Activated CD4-positive, alpha-beta T cell treated with anti-CD3 and anti-CD28 coated beads for 36 hours (primary cell): ENCODE measurements around the gene FARP1. TPM values are rescaled to one million over a fixed set of nuclear protein-coding genes. Genes with fewer than 3 reads are reported as not detected.

Experiments used
- ATAC-seq: fragments of 200-7000 bp; cut with Tn5 transposase; one replicate; pipeline ENCODE4 v1.10.0; 2021; ENCODE audit warnings: mild to moderate bottlenecking, moderate library complexity
- CTCF ChIA-PET: fragments of 350-600 bp; sonication (Branson Sonifier 250); formaldehyde crosslinking; loops from one replicate; lab custom pipeline; 2021; ENCODE audit warnings: antibody characterized with exemption; lab: Charles Lee
- POLR2A ChIA-PET: fragments of 350-600 bp; sonication (Branson Sonifier 250); formaldehyde crosslinking; loops from one replicate; lab custom pipeline; 2021; ENCODE audit warnings: antibody characterized with exemption, inconsistent platforms; lab: Charles Lee
- DNase-seq: peaks from one replicate; pipeline ENCODE4 v3.0.0-alpha.2; 2020
- H3K27ac Mint-ChIP-seq: one replicate; pipeline ENCODE4 v1.8.0; 2021; ENCODE audit warnings: mixed read lengths
- H3K27me3 Mint-ChIP-seq: one replicate; pipeline ENCODE4 v1.8.0; 2021; ENCODE audit warnings: mixed read lengths
- H3K36me3 Mint-ChIP-seq: one replicate; pipeline ENCODE4 v1.8.0; 2021; ENCODE audit warnings: low read depth, mixed read lengths
- H3K4me1 Mint-ChIP-seq: one replicate; pipeline ENCODE4 v1.8.0; 2021; ENCODE audit warnings: mixed read lengths
- H3K4me3 Mint-ChIP-seq: one replicate; pipeline ENCODE4 v1.8.0; 2021; ENCODE audit warnings: mild to moderate bottlenecking, moderate library complexity, mixed read lengths
- H3K9me3 Mint-ChIP-seq: one replicate; pipeline ENCODE4 v1.8.0; 2021; ENCODE audit warnings: low read depth, mixed read lengths
- intact Hi-C, 2 experiments: fragments of 100-400 bp; cut with DNase I in 1 of 2; cut with micrococcal nuclease in 1 of 2; formaldehyde crosslinking; loops; one replicate each; pipeline versions ENCODE4 v1.14.2 to v1.15.1; 2022 to 2024; cut with DNase I, micrococcal nuclease
- total RNA-seq, 2 experiments: library from RNA; stranded (reverse); gene quantifications; one replicate each; pipeline ENCODE4 v1.2.3, GENCODE V29; 2021

FARP1 gene
- total RNA-seq, 2 experiments from 2014 or later, result 0.25 to 0.40 TPM

DNA sequence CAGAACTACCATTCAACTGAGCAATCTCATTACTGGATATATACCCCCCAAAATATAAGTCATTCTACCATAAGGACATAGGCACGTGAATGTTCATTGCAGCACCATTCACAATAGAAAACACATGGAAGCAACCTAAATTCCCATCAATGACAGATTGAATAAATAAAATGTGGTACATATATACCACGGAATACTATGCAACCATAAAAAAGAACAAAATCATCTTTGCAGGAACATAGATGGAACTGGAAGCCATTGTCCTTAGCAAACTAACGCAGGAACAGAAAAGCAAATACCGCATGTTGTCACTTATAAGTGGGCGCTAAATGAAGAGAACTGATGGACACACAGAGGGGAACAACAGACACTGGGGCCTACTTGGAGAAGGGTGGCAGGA, 20.0 kb downstream of the FARP1 start:
- no peak for DNase-seq
- H3K36me3 Mint-ChIP-seq, result no peaks in the 10 kb centered on the region
- no peak overlapping the region for H3K4me3 Mint-ChIP-seq
- H3K4me1 Mint-ChIP-seq, result no peaks in the 10 kb centered on the region
- ChIA-PET CTCF (no interaction called here), POLR2A (no interaction called here)
- H3K27ac Mint-ChIP-seq, result no peak overlapping the region
- H3K9me3 Mint-ChIP-seq, result peaks cover 2% of the 10 kb centered on the region
- H3K27me3 Mint-ChIP-seq, result peaks cover 3% of the 10 kb centered on the region
- intact Hi-C loops, result no loop called here
- ATAC-seq, result no peak

- POLR2A ChIA-PET, result no interaction called here
- intact Hi-C loops, result no loop called here
- no peaks in the 10 kb centered on the region for H3K9me3 Mint-ChIP-seq
- no peak for ATAC-seq
- no peak overlapping the region for H3K27ac Mint-ChIP-seq
- H3K27me3 Mint-ChIP-seq, result peaks cover 18% of the 10 kb centered on the region
- no peak for DNase-seq
- CTCF ChIA-PET, result no interaction called here
- H3K4me1 Mint-ChIP-seq, result no peaks in the 10 kb centered on the region
- H3K4me3 Mint-ChIP-seq, result no peak overlapping the region
- H3K36me3 Mint-ChIP-seq, result no peaks in the 10 kb centered on the region
Measured at GRCh38 chr13:98169331-98169730, 26.4 kb downstream of the FARP1 start.

GRCh38 chr13:98171900-98172589, 29.2 kb downstream of the FARP1 start:
- intact Hi-C loops, result no loop called here
- H3K4me1 Mint-ChIP-seq, result no peaks in the 10 kb centered on the region
- peaks cover 23% of the 10 kb centered on the region for H3K27me3 Mint-ChIP-seq
- no peak overlapping the region for H3K4me3 Mint-ChIP-seq
- H3K9me3 Mint-ChIP-seq, result no peaks in the 10 kb centered on the region
- DNase-seq, result no peak
- H3K27ac Mint-ChIP-seq, result no peak overlapping the region
- H3K36me3 Mint-ChIP-seq, result no peaks in the 10 kb centered on the region
- no peak for ATAC-seq
- CTCF ChIA-PET, result interaction anchor here (0.6 to 1.2 kb wide), 2 partner anchors 18 to 147 kb away, joined by 3 to 5 read pairs; no protein-coding TSS in a partner anchor
- POLR2A ChIA-PET, result no interaction called here

DNA sequence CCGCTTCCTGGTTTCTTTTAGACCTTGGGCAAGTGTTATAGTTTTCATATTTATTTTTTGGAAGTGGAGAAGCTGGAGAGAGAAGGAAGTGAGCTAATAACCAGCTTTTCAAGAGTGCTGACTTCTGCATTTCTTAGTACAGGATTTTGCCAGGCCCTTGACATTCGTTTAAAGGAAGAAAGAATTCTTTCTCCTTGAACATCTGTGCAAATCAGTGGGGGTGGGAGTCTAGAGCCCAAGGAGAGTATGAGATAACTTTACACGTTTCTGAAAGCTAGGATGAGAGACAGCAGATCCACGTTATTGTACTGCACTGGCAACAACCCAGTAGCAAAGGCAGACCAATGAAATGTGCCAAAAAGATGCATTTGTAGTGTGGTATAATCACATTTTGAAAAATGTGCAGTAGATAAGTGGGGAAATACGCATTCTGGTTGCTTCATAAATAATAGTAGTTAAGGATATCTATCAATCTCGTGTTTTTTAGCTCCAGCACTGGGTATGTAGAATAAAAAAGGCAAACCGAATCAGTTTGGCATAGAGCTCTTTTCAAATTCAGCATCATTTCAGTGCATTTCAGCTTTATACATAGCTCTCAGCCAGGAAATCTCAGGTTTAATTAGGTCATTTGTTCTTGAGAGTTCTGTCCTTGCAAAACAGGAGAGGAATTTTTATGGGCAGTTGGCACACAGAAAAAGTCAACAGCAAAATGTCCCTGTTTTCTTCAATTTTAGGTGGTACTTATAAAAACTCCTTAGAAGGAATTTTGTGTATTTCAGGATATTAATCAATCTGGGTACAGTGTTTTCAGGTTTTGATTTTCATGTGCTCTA, 29.9 kb downstream of the FARP1 start:
- DNase-seq (no peak), ATAC-seq (no peak)
- Mint-ChIP-seq H3K4me3 (no peak overlapping the region), H3K4me1 (no peaks in the 10 kb centered on the region), H3K9me3 (no peaks in the 10 kb centered on the region), H3K27ac (no peak overlapping the region), H3K27me3 (peaks cover 23% of the 10 kb centered on the region), H3K36me3 (no peaks in the 10 kb centered on the region)
- CTCF ChIA-PET, result interaction anchor here (0.7 to 1.2 kb wide), 2 partner anchors 17 to 72 kb away, joined by 3 to 4 read pairs; no protein-coding TSS in a partner anchor
- POLR2A ChIA-PET, result no interaction called here
- intact Hi-C loops, result no loop called here

DNA sequence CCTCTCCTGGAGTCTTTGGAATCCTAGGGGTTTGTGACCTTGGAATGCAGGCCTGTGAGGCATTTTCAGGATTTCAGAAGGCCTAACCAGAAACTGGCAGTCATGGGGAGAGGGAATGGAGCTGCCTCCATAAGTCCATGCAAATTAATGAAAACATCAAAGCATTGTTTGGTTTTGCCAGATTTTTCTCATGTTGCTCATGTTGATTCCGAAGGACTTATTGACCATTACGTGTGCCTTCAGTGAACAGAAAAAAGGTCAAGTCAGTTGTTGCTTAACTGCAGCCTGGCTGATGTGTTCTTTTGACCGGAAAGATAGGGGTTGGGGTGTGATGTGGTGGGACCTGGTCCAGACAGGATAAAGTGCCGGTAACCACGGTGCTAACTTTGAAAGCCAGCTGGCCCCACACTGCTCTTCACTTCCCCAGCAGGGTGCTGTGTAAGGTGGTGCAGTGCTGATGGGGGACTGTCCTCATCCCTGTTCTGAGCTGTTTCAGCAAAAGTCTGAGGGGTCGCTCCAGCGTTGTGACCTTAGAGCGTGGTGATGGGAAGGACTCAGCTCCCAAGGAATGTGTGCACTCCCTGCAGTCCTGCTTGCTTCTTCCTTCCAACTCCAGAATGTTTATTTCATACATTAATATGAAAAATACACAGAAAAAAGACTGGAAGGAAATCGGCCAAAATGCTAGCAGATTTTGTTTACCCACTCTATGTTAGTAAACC, 30.7 kb downstream of the FARP1 start:
- peaks cover 21% of the 10 kb centered on the region for H3K27me3 Mint-ChIP-seq
- no peaks in the 10 kb centered on the region for H3K9me3 Mint-ChIP-seq
- ChIA-PET CTCF (interaction anchor here (0.7 kb wide), 1 partner anchor 73 kb away, joined by 4 read pairs; no protein-coding TSS in a partner anchor), POLR2A (no interaction called here)
- no peaks in the 10 kb centered on the region for H3K36me3 Mint-ChIP-seq
- DNase-seq (no peak), ATAC-seq (no peak)
- H3K4me1 Mint-ChIP-seq, result no peaks in the 10 kb centered on the region
- intact Hi-C loops, result no loop called here
- no peak overlapping the region for H3K4me3 Mint-ChIP-seq
- H3K27ac Mint-ChIP-seq, result no peak overlapping the region

DNA sequence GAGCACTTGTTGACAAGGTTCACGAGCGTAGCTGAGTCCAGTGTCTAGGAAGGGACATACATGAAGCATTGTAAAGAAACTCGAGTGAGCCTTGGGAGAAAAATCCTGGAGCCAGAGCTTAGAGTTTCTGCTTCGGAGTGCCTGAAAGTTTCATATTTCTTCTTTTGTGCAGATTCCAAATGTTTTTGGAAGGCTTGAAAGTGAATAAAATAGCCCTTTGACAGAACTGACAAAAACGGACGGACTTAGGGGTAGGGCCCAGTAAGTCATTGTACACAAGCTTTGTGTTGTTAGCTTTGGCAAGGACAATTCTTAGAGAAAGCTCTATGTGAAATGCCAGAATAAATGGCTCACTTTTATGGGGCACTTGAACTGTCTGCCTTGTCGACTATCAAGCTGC, 31.4 kb downstream of the FARP1 start:
- ATAC-seq (no peak), DNase-seq (no peak)
- H3K9me3 Mint-ChIP-seq, result no peaks in the 10 kb centered on the region
- H3K4me3 Mint-ChIP-seq, result no peak overlapping the region
- intact Hi-C loops, result no loop called here
- no peaks in the 10 kb centered on the region for H3K4me1 Mint-ChIP-seq
- peaks cover 16% of the 10 kb centered on the region for H3K27me3 Mint-ChIP-seq
- H3K36me3 Mint-ChIP-seq, result no peaks in the 10 kb centered on the region
- ChIA-PET CTCF (no interaction called here), POLR2A (no interaction called here)
- no peak overlapping the region for H3K27ac Mint-ChIP-seq

GRCh38 chr13:98175043-98175442, 32.1 kb downstream of the FARP1 start:
- POLR2A ChIA-PET, result no interaction called here
- ATAC-seq, result no peak
- no peak for DNase-seq
- Mint-ChIP-seq H3K9me3 (no peaks in the 10 kb centered on the region), H3K36me3 (no peaks in the 10 kb centered on the region), H3K4me3 (no peak overlapping the region), H3K27me3 (peaks cover 13% of the 10 kb centered on the region), H3K4me1 (no peaks in the 10 kb centered on the region), H3K27ac (no peak overlapping the region)
- intact Hi-C loops, result no loop called here
- CTCF ChIA-PET, result interaction anchor here (0.8 kb wide), 1 partner anchor 31 kb away, joined by 3 read pairs; no protein-coding TSS in a partner anchor

GRCh38 chr13:98175823-98176222, 32.9 kb downstream of the FARP1 start:
- CTCF ChIA-PET, result interaction anchor here (0.5 to 0.8 kb wide), 2 partner anchors 30 to 510 kb away, joined by 3 read pairs; no protein-coding TSS in a partner anchor

GRCh38 chr13:98176777-98177608, 34.1 kb downstream of the FARP1 start, which contains the start of gene RNF113B:
Gene RNF113B (minus strand): TSS chr13:98177269. CDS start chr13:98177236, 33 bp downstream.
- no peak within 1 kb of the TSS for H3K4me3 Mint-ChIP-seq
- ChIA-PET CTCF (no interaction called here), POLR2A (no interaction called here)
- intact Hi-C loops, result no loop called here
- H3K27me3 Mint-ChIP-seq, result peaks cover 10% of the 10 kb centered on the region
- no peak within 1 kb of the TSS for H3K27ac Mint-ChIP-seq
- no peaks in the 10 kb centered on the region for H3K4me1 Mint-ChIP-seq
- ATAC-seq, result no peak
- H3K36me3 Mint-ChIP-seq, result no peaks in the 10 kb centered on the region
- no peaks in the 10 kb centered on the region for H3K9me3 Mint-ChIP-seq
- DNase-seq, result no peak

More at GRCh38 chr13:98175823-98176222, 32.9 kb downstream of the FARP1 start:
- intact Hi-C loops, result no loop called here
- no peaks in the 10 kb centered on the region for H3K36me3 Mint-ChIP-seq
- H3K27ac Mint-ChIP-seq, result no peak overlapping the region
- no peaks in the 10 kb centered on the region for H3K4me1 Mint-ChIP-seq
- peaks cover 12% of the 10 kb centered on the region for H3K27me3 Mint-ChIP-seq
- no peaks in the 10 kb centered on the region for H3K9me3 Mint-ChIP-seq
- POLR2A ChIA-PET, result no interaction called here
- DNase-seq (no peak), ATAC-seq (no peak)
- no peak overlapping the region for H3K4me3 Mint-ChIP-seq

DNA sequence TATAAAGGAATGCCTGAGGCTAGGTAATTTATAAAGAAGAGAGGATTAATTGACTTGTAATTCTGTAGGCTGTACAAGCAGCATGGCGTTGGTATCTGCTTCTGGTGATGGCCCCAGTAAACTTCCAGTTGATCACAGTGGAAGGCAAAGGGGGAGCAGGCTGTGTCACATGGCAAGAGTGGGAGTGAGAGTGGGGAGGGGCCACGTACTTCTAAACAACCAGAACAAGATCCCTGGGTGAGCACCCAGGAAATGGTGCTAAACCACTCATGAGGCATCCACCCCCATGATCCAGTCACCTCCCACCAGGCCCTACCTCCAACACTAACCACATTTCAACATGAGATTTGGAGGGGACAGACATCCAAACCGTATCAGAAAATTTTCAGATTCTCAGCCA, 37.2 kb downstream of the FARP1 start:
- POLR2A ChIA-PET, result no interaction called here
- Mint-ChIP-seq H3K4me3 (no peak overlapping the region), H3K27me3 (peaks cover 2% of the 10 kb centered on the region), H3K4me1 (no peaks in the 10 kb centered on the region), H3K27ac (no peak overlapping the region), H3K9me3 (no peaks in the 10 kb centered on the region), H3K36me3 (no peaks in the 10 kb centered on the region)
- CTCF ChIA-PET, result no interaction called here
- no peak for DNase-seq
- ATAC-seq, result no peak
- intact Hi-C loops, result no loop called here
